Tibial nerve (tissue), 4 donors: Measurements from ENCODE around the gene RBM45. TPM values are rescaled to one million over a fixed set of nuclear protein-coding genes. Genes with fewer than 3 reads are reported as not detected.
"Not testable (repeated sequence)": the region's sequence is repeated elsewhere in the genome, so short reads cannot be mapped to it uniquely, and the experiment has no call there.

ENCODE experiments used
- DNase-seq, 2 donors: peaks; one replicate each; pipeline ENCODE4 v3.0.0-alpha.2; 2019; ENCODE audit warnings: low spot score in 2 of 2
- H3K27ac ChIP-seq, 4 donors: fragments of 200-600 bp; sonication (generic) in 3 of 4; one replicate each; pipeline ENCODE4 v1.5.1; 2017 to 2019; ENCODE audit warnings: mild to moderate bottlenecking in 1 of 4
- H3K27me3 ChIP-seq, 2 donors: fragments of 200-600 bp; sonication (generic) in 1 of 2; one replicate each; pipeline versions ENCODE4 v1.5.1 to v1.6.0; 2017 to 2019
- H3K36me3 ChIP-seq, 3 donors: fragments of 200-600 bp; sonication (generic); one replicate each; pipeline ENCODE4 v1.5.1; 2018 to 2019
- H3K4me1 ChIP-seq, 4 donors: fragments of 200-600 bp; sonication (generic) in 3 of 4; one replicate each; pipeline ENCODE4 v1.5.1; 2017 to 2019
- H3K4me3 ChIP-seq, 4 donors: fragments of 200-600 bp; sonication (generic) in 3 of 4; one replicate each; pipeline ENCODE4 v1.5.1; 2017 to 2019; ENCODE audit warnings: mild to moderate bottlenecking in 1 of 4, moderate library complexity in 1 of 4
- H3K9me3 ChIP-seq, 4 donors: fragments of 200-600 bp; sonication (generic) in 3 of 4; one replicate each; pipeline ENCODE4 v1.5.1; 2017 to 2019
- EP300 ChIP-seq, 2 donors: sonication (generic); formaldehyde crosslinking; IDR thresholded peaks; one replicate each; pipeline ENCODE4 v1.6.1; 2017; ENCODE audit warnings: antibody characterized with exemption in 2 of 2, mild to moderate bottlenecking in 1 of 2
- POLR2A ChIP-seq, 2 donors: fragments of 450-650 bp; IDR thresholded peaks; one replicate each; pipeline ENCODE4 v1.6.1; 2017; ENCODE audit warnings: antibody characterized with exemption in 2 of 2, mild to moderate bottlenecking in 2 of 2, moderate library complexity in 2 of 2
- WGBS, 2 donors: methylation state at CpG; one replicate each; pipeline ENCODE4 v1.1.5; 2018; 5-methylcytosine and 5-hydroxymethylcytosine counted together
- total RNA-seq, 4 donors: library from RNA; depleted of rRNA; stranded (reverse); fragments of >200 nt; gene quantifications; one replicate each; pipeline ENCODE4 v1.1.0, GENCODE V29; 2016
- TF ChIP-seq, protein P1 (sequence below), 5 experiments: fragments of 200-600 bp in 3 of 5; fragments of 450-650 bp in 2 of 5; sonication (generic) in 3 of 5; IDR thresholded peaks; one replicate each; pipeline ENCODE4 v1.5.1; 2016 to 2019; ENCODE audit warnings: antibody characterized with exemption in 5 of 5, mild to moderate bottlenecking in 3 of 5, moderate library complexity in 2 of 5

The RBM45 gene
- total RNA-seq, 4 donors from 2014 or later: 13.6 to 20.4 (median 19.6) TPM

DNA sequence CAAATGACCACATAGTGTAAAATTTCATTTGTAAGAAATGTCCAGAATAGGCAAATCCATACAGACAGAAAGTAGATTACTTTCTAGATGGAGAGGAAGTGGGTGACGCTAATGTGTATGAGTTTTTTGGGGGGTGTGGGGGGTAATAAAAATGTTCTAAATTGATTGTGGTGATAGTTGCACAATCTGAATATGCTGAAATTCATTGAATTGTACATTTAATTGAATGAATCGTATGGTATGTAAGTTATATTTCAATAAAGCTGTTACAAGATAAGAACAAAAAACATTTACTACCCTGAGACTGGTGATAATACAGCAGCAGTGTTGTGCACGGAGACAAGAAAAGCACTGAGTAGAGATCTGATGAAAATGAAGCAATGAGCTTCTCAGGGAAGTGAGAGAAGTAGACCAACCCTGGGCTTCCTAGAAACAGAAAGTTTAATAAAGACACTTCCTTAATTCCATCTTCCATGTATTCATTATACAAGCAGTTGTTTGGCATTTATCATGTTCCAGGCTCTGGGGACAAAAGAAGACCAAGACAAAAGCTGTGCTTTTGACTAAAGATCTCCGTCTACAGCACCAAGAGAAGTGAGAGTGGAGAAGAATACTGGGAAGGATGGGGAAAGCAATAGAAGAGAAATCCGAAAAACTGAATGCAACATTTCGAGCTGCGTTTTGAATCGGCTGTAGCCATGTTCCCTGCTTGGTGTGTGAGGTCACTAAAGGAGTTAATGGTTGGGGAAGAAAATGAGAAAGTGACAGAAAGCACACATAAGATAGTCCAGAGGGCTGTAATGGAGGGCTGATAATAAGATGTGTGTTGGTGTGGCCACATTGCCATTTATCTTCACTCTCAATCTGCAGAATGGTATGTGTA lies 37.9 kb upstream of the RBM45 start:
- Histone ChIP-seq H3K27me3 (peaks cover 0 to 8% of the 10 kb centered on the region in 2 donors), H3K4me1 (peaks cover 0 to 13% (median 0%) of the 10 kb centered on the region in 4 donors), H3K27ac (no peak overlapping the region), H3K36me3 (no peaks in the 10 kb centered on the region), H3K9me3 (peaks cover 0 to 2% (median 0%) of the 10 kb centered on the region in 4 donors), H3K4me3 (no peak overlapping the region)
- no peak for DNase-seq
- WGBS, 2 donors: 83 to 84% methylated on average over 8 of the region's 8 CpGs
- TF ChIP-seq EP300 (IDR thresholded peaks at IDR 0.05) (no peak), POLR2A (IDR thresholded peaks at IDR 0.05) (no peak)
- TF ChIP-seq, protein P1, sequence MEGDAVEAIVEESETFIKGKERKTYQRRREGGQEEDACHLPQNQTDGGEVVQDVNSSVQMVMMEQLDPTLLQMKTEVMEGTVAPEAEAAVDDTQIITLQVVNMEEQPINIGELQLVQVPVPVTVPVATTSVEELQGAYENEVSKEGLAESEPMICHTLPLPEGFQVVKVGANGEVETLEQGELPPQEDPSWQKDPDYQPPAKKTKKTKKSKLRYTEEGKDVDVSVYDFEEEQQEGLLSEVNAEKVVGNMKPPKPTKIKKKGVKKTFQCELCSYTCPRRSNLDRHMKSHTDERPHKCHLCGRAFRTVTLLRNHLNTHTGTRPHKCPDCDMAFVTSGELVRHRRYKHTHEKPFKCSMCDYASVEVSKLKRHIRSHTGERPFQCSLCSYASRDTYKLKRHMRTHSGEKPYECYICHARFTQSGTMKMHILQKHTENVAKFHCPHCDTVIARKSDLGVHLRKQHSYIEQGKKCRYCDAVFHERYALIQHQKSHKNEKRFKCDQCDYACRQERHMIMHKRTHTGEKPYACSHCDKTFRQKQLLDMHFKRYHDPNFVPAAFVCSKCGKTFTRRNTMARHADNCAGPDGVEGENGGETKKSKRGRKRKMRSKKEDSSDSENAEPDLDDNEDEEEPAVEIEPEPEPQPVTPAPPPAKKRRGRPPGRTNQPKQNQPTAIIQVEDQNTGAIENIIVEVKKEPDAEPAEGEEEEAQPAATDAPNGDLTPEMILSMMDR (IDR thresholded peaks at IDR 0.05): no peak

DNA sequence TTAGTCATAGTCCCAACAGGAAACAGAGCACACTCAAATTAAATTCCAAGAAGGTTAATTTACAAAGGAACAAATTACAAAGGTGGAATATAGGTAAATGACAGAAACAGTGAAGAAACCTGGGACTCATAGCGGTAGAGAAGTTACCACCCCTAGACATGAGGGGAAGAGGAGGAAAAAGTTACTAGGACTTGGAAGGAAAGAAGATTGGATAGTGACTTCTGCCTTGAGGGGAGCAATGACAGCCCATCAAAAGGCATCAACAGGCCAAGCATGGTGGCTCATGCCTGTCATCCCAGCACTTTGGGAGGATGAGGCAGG lies 37.3 kb upstream of the RBM45 start:
- Histone ChIP-seq H3K27me3 (peaks cover 0 to 8% of the 10 kb centered on the region in 2 donors), H3K4me1 (peaks cover 0 to 13% (median 0%) of the 10 kb centered on the region in 4 donors), H3K9me3 (peaks cover 0 to 8% (median 0%) of the 10 kb centered on the region in 4 donors), H3K27ac (no peak overlapping the region), H3K4me3 (no peak overlapping the region), H3K36me3 (no peaks in the 10 kb centered on the region)
- 93 to 100% methylated on average over 1 of the region's 1 CpG for WGBS, 2 donors
- TF ChIP-seq EP300 (IDR thresholded peaks at IDR 0.05) (no peak), POLR2A (IDR thresholded peaks at IDR 0.05) (no peak)
- TF ChIP-seq, protein P1 (IDR thresholded peaks at IDR 0.05): no peak
- DNase-seq: no peak

- peaks cover 0 to 13% (median 0%) of the 10 kb centered on the region in 4 donors for H3K4me1 ChIP-seq
- peaks cover 0 to 8% of the 10 kb centered on the region in 2 donors for H3K27me3 ChIP-seq
- TF ChIP-seq POLR2A (IDR thresholded peaks at IDR 0.05) (no peak), EP300 (IDR thresholded peaks at IDR 0.05) (no peak)
- TF ChIP-seq, protein P1 (IDR thresholded peaks at IDR 0.05): no peak
- H3K27ac ChIP-seq: no peak overlapping the region
- no peaks in the 10 kb centered on the region for H3K36me3 ChIP-seq
- DNase-seq: no peak
- H3K9me3 ChIP-seq: peaks cover 0 to 8% (median 0%) of the 10 kb centered on the region in 4 donors
- H3K4me3 ChIP-seq: no peak overlapping the region
These were observed 36.1 kb upstream of the RBM45 start for GRCh38 chr2:178076130-178076529.

- H3K27ac ChIP-seq, H3K27me3 ChIP-seq, H3K4me1 ChIP-seq, DNase-seq, H3K9me3 ChIP-seq, H3K4me3 ChIP-seq, H3K36me3 ChIP-seq: not testable (repeated sequence)
- WGBS, 2 donors: 87 to 90% methylated on average over 3 of the region's 3 CpGs
These were observed 33.0 kb upstream of the RBM45 start for GRCh38 chr2:178079279-178079678.

DNA sequence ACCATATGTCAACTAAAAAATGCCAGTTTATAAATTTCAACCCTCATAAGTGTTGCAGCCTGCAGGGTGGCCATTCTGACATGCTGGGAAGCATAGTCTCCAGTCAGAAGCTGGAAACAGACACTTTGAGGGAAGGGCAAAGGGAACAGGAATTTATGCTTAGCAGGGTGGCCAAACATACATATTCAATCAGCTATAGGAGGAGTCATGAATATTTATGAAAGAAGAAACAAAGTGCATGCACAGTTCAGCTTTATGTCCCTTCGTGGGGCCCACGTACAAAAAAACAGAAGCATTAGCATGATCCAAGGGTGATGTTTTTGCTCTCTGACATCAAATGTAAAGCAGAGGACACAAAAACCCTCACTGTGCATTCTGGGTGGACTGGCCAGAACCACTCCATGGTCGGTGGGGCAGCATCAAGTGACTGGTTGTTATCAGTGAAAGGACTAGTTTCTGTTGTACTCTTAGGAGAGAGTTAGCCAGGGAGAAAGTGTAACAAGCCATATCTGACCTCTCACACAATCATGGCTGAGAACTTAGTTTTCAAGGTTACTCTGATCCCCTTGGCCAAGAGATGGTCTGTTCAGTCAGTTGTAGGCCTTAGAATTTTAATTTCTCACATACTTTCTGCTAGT lies 29.7 kb upstream of the RBM45 start:
- no peak for TF ChIP-seq EP300 (IDR thresholded peaks at IDR 0.05)
- TF ChIP-seq, protein P1 (IDR thresholded peaks at IDR 0.05): no peak
- no peak for TF ChIP-seq POLR2A (IDR thresholded peaks at IDR 0.05)
- Histone ChIP-seq H3K27ac (no peak overlapping the region), H3K4me1 (no peaks in the 10 kb centered on the region), H3K9me3 (peaks cover 0 to 8% (median 0%) of the 10 kb centered on the region in 4 donors), H3K36me3 (no peaks in the 10 kb centered on the region), H3K27me3 (no peaks in the 10 kb centered on the region), H3K4me3 (no peak overlapping the region)
- WGBS, 2 donors: 44 to 49% methylated on average over 3 of the region's 3 CpGs
- DNase-seq: no peak
